CD8-positive, alpha-beta memory T cell (primary cell): Measurements from ENCODE around the gene PPFIBP1. TPM values are rescaled to one million over a fixed set of nuclear protein-coding genes. Genes with fewer than 3 reads are reported as not detected.

ENCODE experiments used
- CTCF ChIA-PET: fragments of 350-600 bp; sonication (Branson Sonifier 250); formaldehyde crosslinking; loops from one replicate; lab custom pipeline; 2021; ENCODE audit warnings: antibody characterized with exemption; lab: Charles Lee
- POLR2A ChIA-PET: fragments of 350-600 bp; sonication (Branson Sonifier 250); formaldehyde crosslinking; loops from one replicate; lab custom pipeline; 2021; ENCODE audit warnings: antibody characterized with exemption; lab: Charles Lee
- DNase-seq, 5 donors: peaks; one replicate each; pipeline versions ENCODE4 v3.0.0 to v3.0.0-alpha.2; 2020 to 2022; ENCODE audit warnings: mixed read lengths in 1 of 5
- H3K27ac ChIP-seq: one replicate; pipeline ENCODE4 v1.7.0; 2013; ENCODE audit warnings: low read depth, mild to moderate bottlenecking, low read length, moderate library complexity
- H3K27me3 ChIP-seq: 2 replicates; pipeline ENCODE4 v1.7.0; 2013; ENCODE audit warnings: low read length, mild to moderate bottlenecking; ENCODE audit not compliant: insufficient read depth, poor library complexity, severe bottlenecking
- H3K36me3 ChIP-seq: 2 replicates; pipeline ENCODE4 v1.7.0; 2013; ENCODE audit warnings: mild to moderate bottlenecking, low read length, moderate library complexity; ENCODE audit not compliant: insufficient read depth
- H3K4me1 ChIP-seq: 2 replicates; pipeline ENCODE4 v1.7.0; 2013; ENCODE audit warnings: mild to moderate bottlenecking, low read length, moderate library complexity; ENCODE audit not compliant: insufficient read depth
- H3K4me3 ChIP-seq: 2 replicates; pipeline ENCODE4 v1.7.0; 2013; ENCODE audit warnings: mild to moderate bottlenecking, low read length
- H3K9me3 ChIP-seq: 2 replicates; pipeline ENCODE4 v1.7.0; 2013; ENCODE audit warnings: mild to moderate bottlenecking, low read length
- H3K27ac Mint-ChIP-seq, 8 donors: one replicate each; pipeline ENCODE4 v1.8.0; 2020 to 2021; ENCODE audit warnings: mixed read lengths in 8 of 8, mild to moderate bottlenecking in 6 of 8, inconsistent platforms in 3 of 8, moderate library complexity in 3 of 8
- H3K27me3 Mint-ChIP-seq, 2 donors: one replicate each; pipeline ENCODE4 v1.8.0; 2020 to 2021; ENCODE audit warnings: mixed read lengths in 2 of 2, mild to moderate bottlenecking in 1 of 2, moderate library complexity in 1 of 2
- H3K36me3 Mint-ChIP-seq, 3 donors: one replicate each; pipeline ENCODE4 v1.8.0; 2020 to 2021; ENCODE audit warnings: mixed read lengths in 3 of 3, inconsistent platforms in 1 of 3, mild to moderate bottlenecking in 1 of 3
- H3K4me1 Mint-ChIP-seq, 3 donors: one replicate each; pipeline ENCODE4 v1.8.0; 2020 to 2021; ENCODE audit warnings: mixed read lengths in 3 of 3, inconsistent platforms in 1 of 3, mild to moderate bottlenecking in 1 of 3
- H3K4me3 Mint-ChIP-seq, 7 donors: one replicate each; pipeline ENCODE4 v1.8.0; 2020 to 2021; ENCODE audit warnings: mixed read lengths in 7 of 7, mild to moderate bottlenecking in 6 of 7, moderate library complexity in 4 of 7, inconsistent platforms in 2 of 7
- H3K9me3 Mint-ChIP-seq, 5 donors: one replicate each; pipeline ENCODE4 v1.8.0; 2020 to 2022; ENCODE audit warnings: mixed read lengths in 5 of 5, mild to moderate bottlenecking in 3 of 5, moderate library complexity in 2 of 5, inconsistent platforms in 1 of 5
- polyA plus RNA-seq: library from polyadenylated mRNA; unstranded; fragments of 300-500 nt; fragmentation: Illumina TruSeq; gene quantifications from one replicate; pipeline ENCODE4 v1.2.3, GENCODE V29; 2021
- total RNA-seq, 2 experiments: library from RNA; stranded (reverse); gene quantifications; one replicate each; pipeline ENCODE4 v1.2.3, GENCODE V29; 2021

PPFIBP1 gene
- total and polyA plus RNA-seq, 3 experiments from 2014 or later: 1.2 to 10.7 (median 6.2) TPM

DNA sequence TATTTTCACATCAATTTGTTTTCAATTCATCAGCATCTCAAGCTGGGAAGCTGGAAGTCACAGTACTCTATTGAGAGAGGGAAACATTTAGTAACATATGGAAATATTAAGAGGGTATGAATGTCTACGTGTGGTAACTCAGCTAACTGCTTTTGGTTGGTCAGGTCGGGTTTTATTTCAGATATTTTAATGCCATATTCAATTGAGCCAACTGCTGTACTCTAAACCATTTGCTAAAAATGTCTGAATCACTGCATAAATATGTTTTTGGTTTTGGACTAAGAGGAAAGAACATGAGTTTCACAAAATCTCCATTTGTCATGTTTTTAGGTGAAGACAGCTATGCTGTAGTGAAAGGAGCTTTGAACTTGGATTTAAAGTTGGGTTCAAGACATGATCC, 18.9 kb upstream of the PPFIBP1 start:
- POLR2A ChIA-PET: no interaction called here
- Histone ChIP-seq H3K36me3 (no peaks in the 10 kb centered on the region), H3K9me3 (no peaks in the 10 kb centered on the region), H3K27me3 (no peaks in the 10 kb centered on the region), H3K4me3 (no peak overlapping the region), H3K4me1 (no peaks in the 10 kb centered on the region), H3K27ac (no peak overlapping the region)
- H3K27me3 Mint-ChIP-seq: peaks cover 12 to 25% of the 10 kb centered on the region in 2 donors
- H3K4me1 Mint-ChIP-seq: peaks cover 0 to 11% (median 0%) of the 10 kb centered on the region in 3 donors
- CTCF ChIA-PET: no interaction called here
- H3K9me3 Mint-ChIP-seq: peaks cover 0 to 5% (median 0%) of the 10 kb centered on the region in 5 donors
- no peaks in the 10 kb centered on the region for H3K36me3 Mint-ChIP-seq
- H3K4me3 Mint-ChIP-seq: no peak overlapping the region
- H3K27ac Mint-ChIP-seq: no peak overlapping the region
- DNase-seq: no peak

DNA sequence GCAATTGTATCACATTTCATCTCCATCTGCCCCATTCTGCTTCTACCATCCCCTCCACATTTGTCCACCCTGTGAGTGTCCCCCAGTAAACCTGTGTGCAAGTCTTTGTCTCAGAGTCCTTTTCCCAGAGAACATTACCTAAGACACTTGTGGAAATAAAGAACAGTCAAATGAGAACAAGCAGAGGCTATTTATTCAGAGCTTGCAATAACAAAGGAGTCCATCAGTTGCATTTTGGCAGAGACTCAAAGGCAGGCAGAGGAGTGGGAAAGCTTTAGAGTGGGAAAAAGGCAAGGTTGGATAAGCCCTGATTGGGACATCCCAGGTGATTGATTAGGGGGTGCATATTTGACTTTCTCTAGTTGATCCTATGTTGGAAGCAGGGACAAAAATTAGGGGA, 18.2 kb upstream of the PPFIBP1 start:
- no peaks in the 10 kb centered on the region for H3K4me1 ChIP-seq
- no peaks in the 10 kb centered on the region for H3K36me3 Mint-ChIP-seq
- CTCF ChIA-PET: no interaction called here
- peaks cover 0 to 5% (median 0%) of the 10 kb centered on the region in 5 donors for H3K9me3 Mint-ChIP-seq
- H3K36me3 ChIP-seq: no peaks in the 10 kb centered on the region
- no peak overlapping the region for H3K27ac Mint-ChIP-seq
- H3K9me3 ChIP-seq: no peaks in the 10 kb centered on the region
- no peaks in the 10 kb centered on the region for H3K27me3 ChIP-seq
- no peak overlapping the region for H3K4me3 Mint-ChIP-seq
- H3K27ac ChIP-seq: no peak overlapping the region
- H3K4me3 ChIP-seq: no peak overlapping the region
- POLR2A ChIA-PET: no interaction called here
- DNase-seq: no peak
- peaks cover 0 to 11% (median 0%) of the 10 kb centered on the region in 3 donors for H3K4me1 Mint-ChIP-seq
- peaks cover 12 to 25% of the 10 kb centered on the region in 2 donors for H3K27me3 Mint-ChIP-seq

DNA sequence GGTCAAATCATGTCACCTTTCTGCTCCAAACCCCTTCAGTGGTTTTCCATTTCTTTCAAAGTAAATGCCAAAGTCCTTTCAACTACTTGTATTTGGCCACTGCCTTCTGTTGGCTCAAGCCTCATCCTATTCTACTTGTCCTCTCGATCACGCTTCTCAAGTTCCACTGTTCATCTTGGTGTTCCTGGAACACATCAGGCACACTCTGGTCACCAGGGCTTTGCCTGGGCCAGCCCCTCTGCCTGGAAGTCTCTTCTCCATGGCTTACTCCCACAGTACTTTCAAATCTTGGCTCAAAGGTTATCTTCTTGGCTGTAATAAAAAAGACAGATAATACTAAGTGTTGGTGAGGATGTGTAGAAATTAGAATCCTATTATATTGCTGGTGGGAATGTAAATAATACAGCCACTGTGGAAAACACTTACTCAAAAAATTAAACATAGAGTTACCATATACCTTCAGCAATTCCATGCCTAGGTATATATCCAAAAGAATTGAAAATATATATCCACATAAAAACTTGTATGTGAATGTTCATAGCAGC, 17.3 kb upstream of the PPFIBP1 start:
- CTCF ChIA-PET: no interaction called here
- DNase-seq: no peak
- POLR2A ChIA-PET: no interaction called here
- Mint-ChIP-seq H3K4me3 (no peak overlapping the region), H3K27ac (no peak overlapping the region), H3K36me3 (no peaks in the 10 kb centered on the region), H3K9me3 (peaks cover 0 to 5% (median 0%) of the 10 kb centered on the region in 5 donors), H3K27me3 (peaks cover 12 to 21% of the 10 kb centered on the region in 2 donors), H3K4me1 (peaks cover 0 to 8% (median 0%) of the 10 kb centered on the region in 3 donors)
- no peak overlapping the region for H3K4me3 ChIP-seq
- no peaks in the 10 kb centered on the region for H3K36me3 ChIP-seq
- H3K27me3 ChIP-seq: no peaks in the 10 kb centered on the region
- H3K9me3 ChIP-seq: no peaks in the 10 kb centered on the region
- H3K4me1 ChIP-seq: no peaks in the 10 kb centered on the region
- H3K27ac ChIP-seq: no peak overlapping the region

DNA sequence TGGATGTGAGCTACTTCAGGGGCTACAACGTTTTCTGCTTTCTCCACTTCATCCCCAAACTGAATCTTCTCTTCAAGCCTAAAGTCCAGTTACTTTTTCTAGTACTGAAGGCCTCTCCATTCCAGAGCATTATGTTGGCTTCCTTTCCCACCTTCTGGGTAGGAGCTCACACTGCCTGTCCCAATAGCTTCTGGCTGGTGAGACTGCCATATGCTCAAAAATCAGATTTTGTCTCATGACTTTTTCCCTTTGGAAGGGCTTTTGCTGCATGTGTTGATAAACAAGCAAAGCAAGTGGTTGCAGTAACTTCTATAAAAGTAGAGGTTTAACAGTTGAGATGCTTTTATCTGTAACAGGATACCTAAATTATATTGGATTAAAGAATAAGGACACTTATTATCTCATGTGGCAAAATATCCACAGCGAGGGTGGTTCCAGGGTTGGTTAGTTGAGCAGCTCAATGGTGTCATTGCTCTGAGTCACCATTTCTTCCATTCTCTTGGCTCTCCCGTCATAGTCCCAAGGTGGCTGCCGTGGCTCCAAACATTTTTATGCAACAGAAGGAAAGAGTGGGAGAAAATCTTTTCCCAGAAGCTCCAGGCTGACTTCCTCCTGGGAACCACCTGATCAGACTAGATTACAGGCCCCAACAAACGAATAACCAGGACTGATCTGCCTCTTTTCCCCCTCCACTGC, 15.1 kb upstream of the PPFIBP1 start:
- ChIA-PET CTCF (no interaction called here), POLR2A (no interaction called here)
- Mint-ChIP-seq H3K27ac (no peak overlapping the region), H3K4me1 (no peaks in the 10 kb centered on the region), H3K27me3 (peaks cover 12 to 15% of the 10 kb centered on the region in 2 donors), H3K4me3 (no peak overlapping the region), H3K36me3 (no peaks in the 10 kb centered on the region), H3K9me3 (peaks cover 0 to 5% (median 0%) of the 10 kb centered on the region in 5 donors)
- no peaks in the 10 kb centered on the region for H3K4me1 ChIP-seq
- DNase-seq: no peak
- H3K4me3 ChIP-seq: no peak overlapping the region
- no peaks in the 10 kb centered on the region for H3K36me3 ChIP-seq
- no peak overlapping the region for H3K27ac ChIP-seq
- no peaks in the 10 kb centered on the region for H3K9me3 ChIP-seq
- no peaks in the 10 kb centered on the region for H3K27me3 ChIP-seq

GRCh38 chr12:27511031-27511722, 12.8 kb upstream of the PPFIBP1 start:
- Mint-ChIP-seq H3K36me3 (no peaks in the 10 kb centered on the region), H3K27ac (no peak overlapping the region), H3K9me3 (peaks cover 0 to 5% (median 0%) of the 10 kb centered on the region in 5 donors), H3K4me3 (no peak overlapping the region), H3K27me3 (peaks cover 8 to 28% of the 10 kb centered on the region in 2 donors), H3K4me1 (no peaks in the 10 kb centered on the region)
- Histone ChIP-seq H3K27ac (no peak overlapping the region), H3K4me1 (no peaks in the 10 kb centered on the region), H3K27me3 (no peaks in the 10 kb centered on the region), H3K9me3 (no peaks in the 10 kb centered on the region), H3K36me3 (no peaks in the 10 kb centered on the region), H3K4me3 (no peak overlapping the region)
- no peak for DNase-seq
- CTCF ChIA-PET: no interaction called here
- POLR2A ChIA-PET: no interaction called here

DNA sequence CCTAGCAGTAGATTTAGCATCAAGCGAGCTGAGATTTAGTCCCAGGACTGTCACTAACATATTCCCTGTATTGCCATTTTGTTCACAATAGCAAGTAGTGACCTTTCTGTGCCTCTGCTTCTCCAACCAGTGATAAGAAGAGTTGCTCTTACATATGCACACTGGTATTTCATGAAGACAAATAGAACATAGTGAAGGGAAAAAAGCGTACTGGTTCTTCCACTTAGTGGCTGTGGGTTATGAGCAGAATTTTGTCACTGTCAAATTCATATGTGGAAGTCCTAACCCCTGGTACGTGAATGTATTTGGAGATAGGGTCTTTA, 12.3 kb upstream of the PPFIBP1 start:
- no peak overlapping the region for H3K4me3 Mint-ChIP-seq
- H3K36me3 Mint-ChIP-seq: no peaks in the 10 kb centered on the region
- ChIA-PET POLR2A (no interaction called here), CTCF (no interaction called here)
- no peak overlapping the region for H3K4me3 ChIP-seq
- no peaks in the 10 kb centered on the region for H3K9me3 ChIP-seq
- H3K4me1 ChIP-seq: no peaks in the 10 kb centered on the region
- no peak overlapping the region for H3K27ac Mint-ChIP-seq
- H3K9me3 Mint-ChIP-seq: peaks cover 0 to 4% (median 0%) of the 10 kb centered on the region in 5 donors
- H3K27ac ChIP-seq: no peak overlapping the region
- H3K27me3 ChIP-seq: no peaks in the 10 kb centered on the region
- no peak for DNase-seq
- H3K4me1 Mint-ChIP-seq: no peaks in the 10 kb centered on the region
- peaks cover 8 to 28% of the 10 kb centered on the region in 2 donors for H3K27me3 Mint-ChIP-seq
- no peaks in the 10 kb centered on the region for H3K36me3 ChIP-seq

GRCh38 chr12:27513155-27513824, 10.7 kb upstream of the PPFIBP1 start:
- ChIA-PET CTCF (interaction anchor here (1.0 kb wide), 1 partner anchor 11 kb away, joined by 3 read pairs; no protein-coding TSS in a partner anchor), POLR2A (no interaction called here)
- Mint-ChIP-seq H3K36me3 (no peaks in the 10 kb centered on the region), H3K9me3 (no peaks in the 10 kb centered on the region), H3K27ac (no peak overlapping the region), H3K27me3 (peaks cover 11 to 33% of the 10 kb centered on the region in 2 donors), H3K4me3 (no peak overlapping the region), H3K4me1 (no peaks in the 10 kb centered on the region)
- H3K4me1 ChIP-seq: no peaks in the 10 kb centered on the region
- H3K27me3 ChIP-seq: no peaks in the 10 kb centered on the region
- H3K9me3 ChIP-seq: no peaks in the 10 kb centered on the region
- no peak overlapping the region for H3K27ac ChIP-seq
- no peaks in the 10 kb centered on the region for H3K36me3 ChIP-seq
- no peak for DNase-seq
- H3K4me3 ChIP-seq: no peak overlapping the region

GRCh38 chr12:27515671-27516070, 8.3 kb upstream of the PPFIBP1 start:
- no peaks in the 10 kb centered on the region for H3K4me1 ChIP-seq
- ChIA-PET POLR2A (no interaction called here), CTCF (no interaction called here)
- no peak overlapping the region for H3K4me3 Mint-ChIP-seq
- no peaks in the 10 kb centered on the region for H3K27me3 ChIP-seq
- DNase-seq: no peak
- H3K9me3 Mint-ChIP-seq: no peaks in the 10 kb centered on the region
- no peaks in the 10 kb centered on the region for H3K9me3 ChIP-seq
- H3K4me3 ChIP-seq: no peak overlapping the region
- H3K36me3 ChIP-seq: no peaks in the 10 kb centered on the region
- H3K36me3 Mint-ChIP-seq: no peaks in the 10 kb centered on the region
- H3K4me1 Mint-ChIP-seq: no peaks in the 10 kb centered on the region
- no peak overlapping the region for H3K27ac Mint-ChIP-seq
- peaks cover 5 to 46% of the 10 kb centered on the region in 2 donors for H3K27me3 Mint-ChIP-seq
- H3K27ac ChIP-seq: no peak overlapping the region
